Measurements from ENCODE around the gene BCAN.
A peak's percentile ranks its signal among the peaks of the same experiment; 100 is the strongest.
"Not testable (repeated sequence)": the region's sequence is repeated elsewhere in the genome, so short reads cannot be mapped to it uniquely, and the experiment has no call there.

BCAN gene

GRCh38 chr1:156619582-156619955, 22.3 kb upstream of the BCAN start:
- no peak overlapping the region for H3K27ac ChIP-seq (ENCODE audit: low read depth, low read length)
- peaks cover 4% of the 10 kb centered on the region; the same call in 1 of the 2 replicates for H3K4me1 ChIP-seq (ENCODE audit: control insufficient read depth, insufficient read depth, low read length)
- no peaks in the 10 kb centered on the region for H3K9me3 ChIP-seq (ENCODE audit: control insufficient read depth, insufficient read depth, low read depth, low read length)
- H3K27me3 ChIP-seq (ENCODE audit: control insufficient read depth, insufficient read depth, low read length), result peaks cover 58% of the 10 kb centered on the region
- H3K4me3 ChIP-seq (ENCODE audit: low read depth, low read length), result no peak overlapping the region
- H3K36me3 ChIP-seq (ENCODE audit: control insufficient read depth, insufficient read depth, low read length), result no peaks in the 10 kb centered on the region
- no peak overlapping the region for H3K9ac ChIP-seq (ENCODE audit: low read length)

GRCh38 chr1:156622581-156623297, 19.2 kb upstream of the BCAN start:
- H3K27ac ChIP-seq (ENCODE audit: low read depth, low read length), result no peak overlapping the region
- peaks cover 77% of the 10 kb centered on the region for H3K27me3 ChIP-seq (ENCODE audit: control insufficient read depth, insufficient read depth, low read length)
- peaks cover 7% of the 10 kb centered on the region; the same call in 1 of the 2 replicates for H3K4me1 ChIP-seq (ENCODE audit: control insufficient read depth, insufficient read depth, low read length)
- H3K4me3 ChIP-seq (ENCODE audit: low read depth, low read length), result no peak overlapping the region
- H3K9me3 ChIP-seq (ENCODE audit: control insufficient read depth, insufficient read depth, low read depth, low read length), result no peaks in the 10 kb centered on the region
- H3K9ac ChIP-seq (ENCODE audit: low read length), result no peak overlapping the region
- no peaks in the 10 kb centered on the region for H3K36me3 ChIP-seq (ENCODE audit: control insufficient read depth, insufficient read depth, low read length)

GRCh38 chr1:156623946-156624813, 17.7 kb upstream of the BCAN start:
- Histone ChIP-seq H3K4me1 (ENCODE audit: control insufficient read depth, insufficient read depth, low read length) (peaks cover 7% of the 10 kb centered on the region; the same call in 1 of the 2 replicates), H3K27ac (ENCODE audit: low read depth, low read length) (no peak overlapping the region), H3K9me3 (ENCODE audit: control insufficient read depth, insufficient read depth, low read depth, low read length) (no peaks in the 10 kb centered on the region), H3K4me3 (ENCODE audit: low read depth, low read length) (peak overlapping the region; percentile 62), H3K36me3 (ENCODE audit: control insufficient read depth, insufficient read depth, low read length) (no peaks in the 10 kb centered on the region), H3K9ac (ENCODE audit: low read length) (peak overlapping the region; percentile 46), H3K27me3 (ENCODE audit: control insufficient read depth, insufficient read depth, low read length) (peaks cover 75% of the 10 kb centered on the region)

GRCh38 chr1:156624814-156625435, 17.0 kb upstream of the BCAN start:
- Histone ChIP-seq H3K9me3 (ENCODE audit: control insufficient read depth, insufficient read depth, low read depth, low read length) (no peaks in the 10 kb centered on the region), H3K9ac (ENCODE audit: low read length) (peak overlapping the region; percentile 46), H3K27ac (ENCODE audit: low read depth, low read length) (no peak overlapping the region), H3K4me1 (ENCODE audit: control insufficient read depth, insufficient read depth, low read length) (peaks cover 7% of the 10 kb centered on the region; the same call in 1 of the 2 replicates), H3K27me3 (ENCODE audit: control insufficient read depth, insufficient read depth, low read length) (peaks cover 67% of the 10 kb centered on the region), H3K4me3 (ENCODE audit: low read depth, low read length) (peak overlapping the region; percentile 62), H3K36me3 (ENCODE audit: control insufficient read depth, insufficient read depth, low read length) (no peaks in the 10 kb centered on the region)

GRCh38 chr1:156625436-156626078, 16.4 kb upstream of the BCAN start:
- H3K9me3 ChIP-seq (ENCODE audit: control insufficient read depth, insufficient read depth, low read depth, low read length), result no peaks in the 10 kb centered on the region
- H3K4me1 ChIP-seq (ENCODE audit: control insufficient read depth, insufficient read depth, low read length), result peaks cover 7% of the 10 kb centered on the region; the same call in 1 of the 2 replicates
- H3K4me3 ChIP-seq (ENCODE audit: low read depth, low read length), result peak overlapping the region; percentile 62
- H3K27ac ChIP-seq (ENCODE audit: low read depth, low read length), result no peak overlapping the region
- no peaks in the 10 kb centered on the region for H3K36me3 ChIP-seq (ENCODE audit: control insufficient read depth, insufficient read depth, low read length)
- H3K27me3 ChIP-seq (ENCODE audit: control insufficient read depth, insufficient read depth, low read length), result peaks cover 64% of the 10 kb centered on the region
- H3K9ac ChIP-seq (ENCODE audit: low read length), result peak overlapping the region; percentile 49

- Histone ChIP-seq H3K27me3 (ENCODE audit: control insufficient read depth, insufficient read depth, low read length) (peaks cover 63% of the 10 kb centered on the region), H3K9me3 (ENCODE audit: control insufficient read depth, insufficient read depth, low read depth, low read length) (no peaks in the 10 kb centered on the region), H3K4me3 (ENCODE audit: low read depth, low read length) (no peak overlapping the region)
These were observed 15.9 kb upstream of the BCAN start for GRCh38 chr1:156626079-156626438.

GRCh38 chr1:156627313-156627880, 14.5 kb upstream of the BCAN start:
- no peak overlapping the region for H3K4me3 ChIP-seq (ENCODE audit: low read depth, low read length)
- H3K9me3 ChIP-seq (ENCODE audit: control insufficient read depth, insufficient read depth, low read depth, low read length), result no peaks in the 10 kb centered on the region
- H3K4me1 ChIP-seq (ENCODE audit: control insufficient read depth, insufficient read depth, low read length), result peaks cover 7% of the 10 kb centered on the region; the same call in 1 of the 2 replicates
- no peaks in the 10 kb centered on the region for H3K36me3 ChIP-seq (ENCODE audit: control insufficient read depth, insufficient read depth, low read length)
- peaks cover 54% of the 10 kb centered on the region for H3K27me3 ChIP-seq (ENCODE audit: control insufficient read depth, insufficient read depth, low read length)
- no peak overlapping the region for H3K9ac ChIP-seq (ENCODE audit: low read length)
- H3K27ac ChIP-seq (ENCODE audit: low read depth, low read length), result no peak overlapping the region

More at GRCh38 chr1:156626079-156626438, 15.9 kb upstream of the BCAN start:
- peaks cover 7% of the 10 kb centered on the region; the same call in 1 of the 2 replicates for H3K4me1 ChIP-seq (ENCODE audit: control insufficient read depth, insufficient read depth, low read length)
- H3K9ac ChIP-seq (ENCODE audit: low read length), result no peak overlapping the region
- no peak overlapping the region for H3K27ac ChIP-seq (ENCODE audit: low read depth, low read length)
- H3K36me3 ChIP-seq (ENCODE audit: control insufficient read depth, insufficient read depth, low read length), result no peaks in the 10 kb centered on the region

- Histone ChIP-seq H3K9me3 (ENCODE audit: control insufficient read depth, insufficient read depth, low read depth, low read length) (no peaks in the 10 kb centered on the region), H3K9ac (ENCODE audit: low read length) (no peak overlapping the region), H3K27ac (ENCODE audit: low read depth, low read length) (no peak overlapping the region), H3K4me3 (ENCODE audit: low read depth, low read length) (no peak overlapping the region), H3K4me1 (ENCODE audit: control insufficient read depth, insufficient read depth, low read length) (peaks cover 5% of the 10 kb centered on the region; the same call in 1 of the 2 replicates), H3K36me3 (ENCODE audit: control insufficient read depth, insufficient read depth, low read length) (no peaks in the 10 kb centered on the region), H3K27me3 (ENCODE audit: control insufficient read depth, insufficient read depth, low read length) (peaks cover 48% of the 10 kb centered on the region)
These were observed 12.0 kb upstream of the BCAN start for GRCh38 chr1:156629823-156630449.

- H3K9ac ChIP-seq (ENCODE audit: low read length); H3K4me3 ChIP-seq (ENCODE audit: low read depth, low read length); H3K9me3 ChIP-seq (ENCODE audit: control insufficient read depth, insufficient read depth, low read depth, low read length); H3K4me1 ChIP-seq (ENCODE audit: control insufficient read depth, insufficient read depth, low read length); H3K36me3 ChIP-seq (ENCODE audit: control insufficient read depth, insufficient read depth, low read length); H3K27ac ChIP-seq (ENCODE audit: low read depth, low read length): not testable (repeated sequence)
- H3K27me3 ChIP-seq (ENCODE audit: control insufficient read depth, insufficient read depth, low read length), result peaks cover 48% of the 10 kb centered on the region
These were observed 10.8 kb upstream of the BCAN start for GRCh38 chr1:156631152-156631551.

GRCh38 chr1:156632355-156632754, 9.6 kb upstream of the BCAN start:
- no peak overlapping the region for H3K27ac ChIP-seq (ENCODE audit: low read depth, low read length)
- no peaks in the 10 kb centered on the region for H3K4me1 ChIP-seq (ENCODE audit: control insufficient read depth, insufficient read depth, low read length)
- H3K9ac ChIP-seq (ENCODE audit: low read length), result no peak overlapping the region
- no peak overlapping the region for H3K4me3 ChIP-seq (ENCODE audit: low read depth, low read length)
- no peaks in the 10 kb centered on the region for H3K36me3 ChIP-seq (ENCODE audit: control insufficient read depth, insufficient read depth, low read length)
- peaks cover 46% of the 10 kb centered on the region for H3K27me3 ChIP-seq (ENCODE audit: control insufficient read depth, insufficient read depth, low read length)
- no peaks in the 10 kb centered on the region for H3K9me3 ChIP-seq (ENCODE audit: control insufficient read depth, insufficient read depth, low read depth, low read length)

All from HUES6 (cell line).